ENCODE results near the gene ZNF438.
"Not testable (repeated sequence)": the region's sequence is repeated elsewhere in the genome, so short reads cannot be mapped to it uniquely, and the experiment has no call there.

The ZNF438 gene

DNA sequence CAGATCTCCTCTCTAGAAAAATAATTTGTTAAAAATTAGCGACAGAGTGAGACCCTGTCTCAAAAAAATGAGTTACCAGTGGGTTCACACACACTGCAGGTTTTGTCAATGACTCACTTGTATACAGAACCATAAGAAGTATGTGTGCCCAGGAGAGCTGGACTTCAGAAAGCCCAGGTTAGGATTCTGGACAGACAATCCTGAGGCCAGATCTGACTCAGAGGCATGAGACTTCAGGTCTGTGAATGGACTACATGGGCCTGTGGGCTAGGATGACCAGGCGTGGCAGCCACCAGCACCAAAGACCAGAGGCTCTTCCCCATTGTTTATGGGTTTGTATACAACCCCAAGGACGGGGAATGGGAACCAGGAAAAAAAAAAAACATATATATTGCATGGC lies 9.3 kb upstream of the ZNF438 start:
- DNase-seq = no peak

DNA sequence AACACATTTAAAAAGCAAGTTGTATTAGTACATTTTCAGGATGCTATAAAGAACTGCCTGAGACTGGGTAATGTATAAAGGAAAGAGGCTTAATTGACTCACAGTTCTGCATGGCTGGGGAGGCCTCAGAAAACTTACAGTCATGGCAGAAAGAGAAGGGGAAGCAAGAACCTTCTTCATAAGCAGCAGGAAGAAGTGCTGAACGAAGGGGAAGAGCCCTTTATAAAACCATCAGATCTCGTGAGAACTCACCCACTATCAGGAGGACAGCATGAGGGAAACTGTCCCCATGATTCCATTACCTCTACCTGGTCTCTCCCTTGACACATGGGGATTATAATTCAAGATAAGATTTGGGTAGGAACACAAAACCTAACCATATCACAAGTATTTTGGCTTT lies 7.3 kb upstream of the ZNF438 start:
- DNase-seq = not testable (repeated sequence)

DNA sequence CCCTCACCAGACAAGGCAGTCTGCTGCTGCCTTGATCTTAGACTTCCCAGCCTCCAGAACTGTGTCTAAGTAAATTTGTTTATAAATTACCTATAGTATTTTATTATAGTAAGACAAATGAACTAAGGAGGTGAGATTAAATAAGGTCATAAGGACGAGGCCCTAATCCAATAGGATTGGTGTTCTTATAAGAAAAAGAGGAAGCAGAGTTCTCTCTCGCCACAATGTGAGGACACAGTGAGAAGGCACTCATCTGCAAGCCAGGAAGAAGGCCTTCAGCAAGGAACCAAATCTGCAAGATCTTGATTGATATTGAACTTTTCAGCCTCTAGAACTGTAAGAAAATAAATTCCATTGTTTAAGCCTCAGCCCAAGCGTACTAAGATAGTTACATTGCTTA lies 6.1 kb upstream of the ZNF438 start:
- DNase-seq = no peak

DNA sequence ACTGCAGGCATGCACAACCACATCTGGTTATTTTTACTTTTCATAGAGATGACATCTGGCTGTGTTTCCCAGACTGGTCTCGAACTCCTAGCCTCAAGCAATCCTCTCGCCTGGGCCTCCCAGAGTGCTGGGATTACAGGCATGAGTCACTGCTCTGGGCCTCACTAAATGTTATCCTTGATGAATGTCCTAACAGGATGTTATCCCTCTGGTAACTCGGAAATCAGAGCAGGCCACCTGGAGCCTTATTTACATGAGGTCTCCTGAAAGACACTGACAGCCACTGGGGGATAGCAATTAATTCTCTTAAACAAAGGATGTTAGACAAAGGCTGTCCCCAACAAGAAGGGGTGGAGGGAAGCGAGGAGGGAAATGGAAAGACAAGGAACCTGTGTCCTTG lies 4.5 kb upstream of the ZNF438 start:
- DNase-seq = no peak

DNA sequence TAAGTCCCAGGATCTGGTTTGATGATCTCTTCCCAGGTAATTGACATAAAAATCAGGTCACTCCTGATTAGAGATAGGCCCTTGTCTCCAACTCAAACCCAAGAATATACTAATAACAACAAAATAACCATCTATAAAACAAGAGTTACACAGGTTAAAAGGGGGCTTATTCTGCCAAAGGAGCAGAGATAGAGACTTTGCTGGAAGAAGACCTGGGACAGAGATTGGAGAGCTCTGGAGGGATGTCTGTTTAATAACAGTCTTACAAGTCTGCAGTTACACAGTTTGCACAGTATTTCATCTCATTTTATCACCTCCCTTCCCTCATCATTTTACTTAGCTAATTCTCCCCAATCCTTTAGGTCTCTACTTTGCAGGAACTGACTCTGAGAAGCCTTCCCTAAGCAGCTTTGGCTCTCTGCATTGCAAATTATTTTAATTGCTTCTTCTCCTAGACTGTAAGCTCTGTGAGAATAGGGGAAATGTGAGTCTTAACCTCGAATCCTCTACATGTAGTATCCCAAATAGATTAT lies 3.7 kb upstream of the ZNF438 start:
- DNase-seq = no peak

DNA sequence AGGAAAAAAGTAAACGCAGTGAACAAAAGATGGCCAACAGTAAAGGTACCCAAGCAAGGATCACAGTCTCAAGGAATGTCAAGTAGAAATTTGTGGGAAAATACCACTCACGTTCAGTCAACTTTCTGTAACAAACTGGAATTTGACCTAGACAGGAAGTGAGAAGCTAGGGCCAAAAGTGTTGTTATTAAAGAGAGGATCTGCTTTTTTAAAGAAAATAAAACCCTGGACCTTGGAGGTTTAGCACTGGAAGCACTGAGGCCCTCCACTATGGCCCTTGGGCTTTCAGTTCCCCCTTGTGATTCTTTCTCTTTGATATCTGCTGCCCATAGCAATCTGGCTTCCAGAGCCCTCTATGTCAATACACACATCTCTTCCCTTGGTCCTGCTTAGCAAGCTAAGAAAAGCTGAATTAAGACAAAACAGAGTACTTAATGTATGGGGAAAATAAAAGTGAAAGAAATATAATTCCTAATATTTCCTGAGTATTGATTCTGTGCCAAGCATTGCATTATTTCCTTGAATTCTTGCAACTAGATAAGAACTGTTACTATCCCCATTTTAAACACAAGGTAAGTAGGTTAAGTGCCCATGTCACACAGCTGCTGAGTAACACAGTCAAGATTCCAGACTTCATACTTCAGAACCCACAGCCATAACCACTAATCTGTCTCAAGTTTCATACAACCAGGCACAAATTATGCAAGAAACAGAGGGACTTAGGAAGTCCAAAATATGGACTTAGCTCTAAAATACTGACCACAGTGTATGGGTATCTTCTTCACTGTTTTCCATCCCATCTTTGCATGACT lies 2.6 kb upstream of the ZNF438 start:
- no peak for DNase-seq

DNA sequence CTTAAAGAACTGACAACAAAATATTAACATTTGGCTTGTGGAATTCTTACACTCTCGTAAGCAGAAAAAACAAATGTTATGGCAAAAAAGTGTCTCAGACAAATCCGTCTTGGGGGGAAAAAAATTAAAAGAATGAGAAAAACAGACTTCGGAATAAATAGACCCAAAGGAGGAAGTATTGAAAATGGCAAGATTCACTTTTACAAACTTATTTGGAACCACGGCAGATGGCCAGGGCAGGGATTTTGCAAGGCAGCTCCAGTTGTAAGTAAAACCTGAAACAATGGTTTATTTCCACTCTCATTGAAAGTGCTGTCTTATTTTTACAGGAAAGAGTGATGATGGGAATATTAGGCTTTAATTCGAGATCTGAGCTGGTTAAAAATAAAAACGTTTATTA lies 1.5 kb upstream of the ZNF438 start:
- DNase-seq = no peak

DNA sequence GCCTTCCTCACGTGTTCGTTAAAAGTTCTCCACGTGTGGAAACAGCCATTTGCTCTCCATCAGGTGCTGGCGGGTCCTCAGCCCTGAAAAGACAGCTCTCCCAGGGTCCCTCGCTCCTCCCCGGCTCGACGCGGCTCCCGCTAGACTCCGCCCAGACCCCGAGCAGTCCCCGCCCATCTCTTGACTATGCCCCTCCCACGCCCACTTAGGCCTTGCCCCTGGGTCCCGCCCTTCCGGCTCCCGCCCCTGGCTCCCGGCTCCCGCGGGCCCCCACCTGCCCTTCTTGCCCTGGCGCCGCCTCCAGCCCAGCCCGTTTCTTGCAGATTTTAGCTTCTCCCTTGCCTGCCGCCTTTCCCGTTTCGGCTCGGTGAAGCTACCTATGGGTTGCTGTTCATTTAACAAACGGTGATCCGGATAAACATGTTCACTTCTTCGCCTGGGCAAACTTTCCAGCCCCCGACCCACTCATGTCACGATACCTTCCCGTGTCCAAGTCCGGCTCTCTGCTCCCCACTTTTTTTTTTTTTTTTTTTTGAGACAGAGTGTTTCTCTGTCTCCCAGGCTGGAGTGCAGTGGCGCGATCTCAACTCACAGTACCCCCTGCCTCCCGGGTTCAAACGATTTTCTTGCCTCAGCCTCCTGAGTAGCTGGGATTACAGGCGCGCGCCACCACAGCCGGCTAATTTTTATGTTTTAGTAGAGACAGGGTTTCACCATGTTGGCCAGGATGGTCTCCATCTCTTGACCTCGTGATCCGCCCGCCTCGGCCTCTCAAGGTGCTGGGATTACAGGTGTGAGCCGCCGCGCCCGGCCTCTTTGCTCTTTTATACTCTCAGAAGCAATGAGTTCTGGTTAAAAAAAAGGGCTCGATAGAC lies 830 bp upstream of the ZNF438 start:
- peak; percentile 96 for DNase-seq

DNA sequence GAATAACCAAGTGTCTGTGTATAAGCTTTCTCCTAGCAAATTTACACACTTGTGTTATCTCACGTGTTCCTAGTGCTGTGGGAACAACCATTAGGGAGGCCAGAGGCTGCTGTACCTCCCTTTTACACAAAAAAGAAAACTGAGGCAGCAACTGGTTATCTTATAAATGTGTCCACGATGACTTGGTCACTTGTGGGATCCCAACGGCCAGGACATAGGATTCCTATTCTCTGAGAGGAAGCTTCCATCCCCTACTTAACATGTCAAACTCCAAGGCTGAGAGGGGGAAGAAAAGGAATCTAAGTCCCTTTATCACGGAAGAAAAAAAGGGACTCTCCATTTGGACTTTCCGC lies 484 bp downstream of the ZNF438 start:
- no peak for DNase-seq

DNA sequence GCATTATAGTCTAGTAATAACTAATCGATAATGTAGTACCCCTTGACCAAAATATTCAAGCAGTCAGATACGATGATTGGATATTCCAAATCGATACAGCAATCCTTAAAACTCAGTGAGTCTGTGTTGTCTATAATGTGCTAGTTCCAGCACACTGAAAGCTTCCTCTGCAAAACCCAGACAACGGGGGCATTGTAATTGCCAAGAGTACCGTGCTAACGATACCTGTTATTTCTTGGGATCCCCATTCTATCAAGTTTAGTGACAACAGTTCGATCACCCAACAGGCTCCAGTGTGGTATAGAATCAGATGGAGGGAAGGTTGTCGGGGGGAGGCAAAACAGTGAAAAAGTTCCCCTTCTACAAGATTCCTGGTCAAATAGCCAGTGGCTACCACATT lies 865 bp downstream of the ZNF438 start:
- DNase-seq = no peak

DNA sequence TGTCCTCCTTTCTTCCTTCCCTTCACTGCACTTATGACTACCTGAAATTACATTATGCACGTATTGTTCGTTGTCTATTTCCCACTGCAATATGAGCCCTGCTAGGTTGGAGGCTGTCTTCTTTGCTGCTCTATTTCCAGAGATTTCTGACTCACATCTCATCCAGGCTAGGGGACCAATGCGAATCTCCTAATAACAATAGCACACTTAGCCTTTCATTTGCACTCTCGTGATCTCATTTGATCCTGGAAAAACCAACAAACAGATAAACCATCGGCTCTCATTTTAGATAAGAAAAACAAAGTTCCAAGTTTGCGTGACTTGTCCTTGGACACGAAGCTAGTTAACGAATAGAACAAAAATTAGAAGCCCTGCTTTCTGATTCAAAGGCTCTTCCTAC lies 1.4 kb downstream of the ZNF438 start:
- no peak for DNase-seq

DNA sequence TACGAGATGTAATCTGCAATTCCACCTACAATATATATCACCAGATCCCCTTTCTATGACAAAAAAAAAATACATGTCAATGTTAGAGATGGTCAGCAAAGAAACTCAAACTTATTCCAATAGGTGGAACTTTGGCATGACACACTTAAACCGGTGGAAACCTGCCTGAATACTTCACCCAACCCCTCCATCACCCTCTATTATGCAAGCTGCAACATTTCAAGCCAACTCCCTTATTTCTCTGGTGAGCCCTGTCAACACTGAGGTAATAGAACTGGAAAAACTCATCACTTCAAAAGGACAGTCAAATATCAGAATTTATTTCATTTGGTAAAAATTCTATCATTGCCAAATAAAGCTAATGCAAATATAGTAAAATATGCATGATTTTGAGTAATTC lies 3.6 kb downstream of the ZNF438 start:
- no peak for DNase-seq

DNA sequence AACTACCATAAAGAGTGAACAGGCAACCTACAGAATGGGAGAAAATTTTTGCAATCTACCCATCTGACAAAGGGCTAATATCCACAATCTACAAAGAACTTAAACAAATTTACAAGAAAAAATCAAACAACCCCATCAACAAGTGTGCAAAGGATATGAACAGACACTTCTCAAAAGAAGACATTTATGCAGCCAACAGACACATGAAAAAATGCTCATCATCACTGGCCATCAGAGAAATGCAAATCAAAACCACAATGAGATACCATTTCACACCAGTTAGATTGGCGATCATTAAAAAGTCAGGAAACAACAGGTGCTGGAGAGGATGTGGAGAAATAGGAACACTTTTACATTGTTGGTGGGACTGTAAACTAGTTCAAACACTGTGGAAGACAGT lies 5.4 kb downstream of the ZNF438 start:
- DNase-seq = not testable (repeated sequence)

DNA sequence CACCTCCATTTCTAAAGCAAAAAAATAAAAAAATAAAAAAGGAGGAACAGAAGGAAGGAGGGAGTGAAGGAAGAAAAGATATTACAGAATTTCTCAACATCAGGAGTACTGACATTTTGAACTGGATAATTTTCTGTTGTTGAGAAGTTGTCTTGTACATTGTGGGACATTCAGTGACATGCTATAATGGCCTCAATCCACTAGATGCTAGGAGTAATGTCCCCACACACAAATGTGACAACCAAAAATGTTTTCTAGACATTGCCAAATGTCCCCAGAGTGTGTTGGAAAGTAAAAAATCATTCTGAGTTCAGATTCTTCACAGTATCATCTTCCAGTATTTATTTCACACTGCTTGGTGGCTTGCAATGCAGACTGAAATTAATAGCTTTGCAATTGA lies 6.5 kb downstream of the ZNF438 start:
- DNase-seq = no peak

DNA sequence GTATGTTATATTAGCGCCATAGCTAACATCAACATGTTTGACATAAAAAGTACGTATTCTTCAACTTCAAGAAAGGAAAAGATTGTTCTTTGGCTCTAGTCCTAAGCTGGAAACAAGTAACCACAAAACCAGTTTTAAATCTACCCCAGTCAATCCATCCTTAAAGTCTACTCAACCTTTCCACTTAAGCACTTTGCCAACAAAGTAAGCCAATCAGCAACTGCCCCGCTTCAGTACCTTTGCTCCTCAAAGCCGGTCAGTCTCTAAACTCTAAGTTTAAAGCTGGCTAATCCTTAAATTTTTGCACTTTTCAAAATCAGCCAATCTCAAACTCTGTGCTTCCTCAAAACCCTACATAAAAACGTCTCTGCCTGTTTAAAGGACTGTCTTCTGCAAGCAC lies 8.1 kb downstream of the ZNF438 start:
- DNase-seq = no peak

DNA sequence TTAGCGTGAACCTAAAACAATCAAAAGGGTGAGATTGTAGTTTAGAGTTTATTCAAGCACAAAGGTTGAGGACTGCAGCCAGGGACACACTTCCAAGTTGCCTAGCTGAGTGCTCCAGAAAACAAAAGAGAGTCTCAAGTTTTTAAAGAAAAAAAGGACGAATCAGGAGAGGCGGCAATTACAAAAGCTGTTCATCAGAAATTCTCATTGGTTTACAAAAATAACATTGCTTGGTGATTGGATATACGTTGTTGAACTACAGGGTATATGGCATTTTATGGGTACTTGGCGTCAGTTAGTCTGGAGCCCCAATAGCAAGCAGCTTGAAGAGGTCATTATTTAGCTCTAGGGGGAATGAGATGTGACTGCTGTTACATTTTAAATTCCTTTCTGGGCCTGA lies 11.5 kb downstream of the ZNF438 start:
- no peak for DNase-seq

DNA sequence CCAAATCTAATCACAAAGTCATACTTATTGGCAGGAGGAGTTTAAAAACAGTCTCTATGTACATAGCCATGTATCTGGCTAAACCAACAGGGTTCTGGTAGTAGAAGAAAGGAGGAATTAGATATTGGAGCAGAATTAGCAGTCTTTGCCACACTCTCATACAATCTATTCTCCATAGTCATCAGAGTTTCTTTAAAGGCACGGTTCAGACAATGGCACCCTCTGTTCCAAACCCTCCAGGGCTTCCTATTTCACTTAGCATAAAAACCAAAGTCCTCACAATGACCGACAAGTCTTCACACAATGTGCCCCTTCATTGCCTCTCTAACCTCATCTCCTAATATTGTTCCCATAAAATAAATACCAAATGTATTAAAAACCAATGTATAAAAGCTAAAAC lies 12.7 kb downstream of the ZNF438 start:
- no peak for DNase-seq

DNA sequence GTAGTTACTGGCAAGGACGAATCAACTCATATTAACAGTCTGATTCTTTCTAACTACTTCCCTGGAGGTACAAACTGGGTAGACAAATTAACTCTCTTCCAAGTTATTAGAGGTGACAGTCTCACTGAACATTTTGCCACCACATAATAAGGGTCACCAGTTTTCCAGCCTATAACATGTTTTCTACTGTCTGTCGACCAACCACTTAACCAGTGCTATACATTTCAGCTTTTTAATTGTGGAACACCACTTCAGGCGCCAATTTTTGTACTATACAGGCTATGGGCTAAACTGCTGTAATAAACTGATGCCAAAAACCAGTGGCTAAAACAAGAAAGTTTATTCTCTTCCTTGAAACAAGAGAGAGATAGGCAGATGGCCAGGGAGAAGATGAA lies 13.3 kb downstream of the ZNF438 start:
- no peak for DNase-seq

DNA sequence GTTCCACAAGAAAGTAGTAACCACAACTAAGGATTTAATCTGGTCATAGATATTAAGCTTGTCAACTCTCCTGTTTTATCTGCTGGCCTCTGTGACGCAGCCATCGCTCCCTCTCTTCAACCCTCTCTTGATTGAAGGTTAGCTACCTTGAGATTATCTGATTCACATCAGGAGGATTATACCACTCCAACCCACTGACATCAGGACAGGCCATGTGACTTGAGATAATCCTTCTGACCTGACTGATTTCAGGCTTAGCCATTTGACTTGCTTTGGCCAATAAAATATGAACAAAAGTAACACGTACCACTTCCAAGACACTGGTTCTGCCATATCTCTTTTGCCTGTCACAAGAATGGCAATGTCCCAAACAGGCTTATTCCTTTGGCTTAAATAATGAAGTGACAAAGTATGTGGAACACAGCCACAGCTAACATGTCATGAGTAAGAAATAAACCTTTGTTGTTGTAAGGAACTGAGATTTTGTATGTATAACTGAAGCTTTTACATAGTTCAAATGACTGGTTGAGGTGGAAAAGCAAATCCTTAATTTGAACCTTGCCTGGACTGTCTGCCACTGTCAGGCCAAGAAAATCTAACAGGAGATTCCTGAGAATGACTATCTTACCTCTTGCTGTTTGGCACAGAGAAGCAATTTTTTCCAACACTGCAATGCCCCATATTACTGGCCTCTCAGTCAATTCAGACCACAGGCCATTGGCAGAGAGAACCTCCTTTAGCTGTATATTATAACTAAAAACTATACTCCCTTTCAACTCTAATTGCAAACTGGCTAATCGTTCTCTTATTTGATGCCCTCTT lies 13.9 kb downstream of the ZNF438 start:
- DNase-seq = no peak

DNA sequence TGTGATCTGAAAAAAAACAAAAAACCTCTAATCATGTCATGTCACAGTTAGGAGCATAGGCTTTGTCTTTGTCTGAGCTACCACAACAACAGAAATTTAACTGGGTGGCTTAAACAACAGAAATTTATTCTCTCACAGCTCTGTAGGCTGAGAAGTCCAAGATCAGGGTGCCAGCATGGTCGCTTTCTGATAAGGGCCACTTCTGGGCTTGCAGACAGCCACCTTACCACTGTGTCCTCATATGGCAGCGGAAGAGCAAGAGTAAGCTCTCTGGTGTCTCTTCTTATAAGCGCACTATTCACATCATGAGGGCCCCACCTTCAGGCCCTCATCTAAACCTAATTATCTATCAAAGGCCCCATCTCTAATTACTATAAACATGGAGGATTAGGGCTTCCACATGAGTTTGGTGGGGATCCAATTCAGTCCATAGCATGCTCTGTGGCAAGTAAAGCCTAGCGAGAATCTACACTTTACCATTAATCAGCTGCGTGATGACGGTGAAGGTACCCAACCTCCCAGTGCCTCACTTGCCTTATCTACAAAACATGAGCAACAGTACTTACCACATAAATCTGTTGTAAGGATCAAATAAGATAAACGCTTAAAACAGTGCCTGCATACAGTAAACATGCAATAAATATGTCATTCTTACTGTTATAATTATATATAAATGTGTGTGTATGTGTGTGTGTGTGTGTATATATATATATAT lies 17.3 kb downstream of the ZNF438 start:
- DNase-seq = no peak

DNA sequence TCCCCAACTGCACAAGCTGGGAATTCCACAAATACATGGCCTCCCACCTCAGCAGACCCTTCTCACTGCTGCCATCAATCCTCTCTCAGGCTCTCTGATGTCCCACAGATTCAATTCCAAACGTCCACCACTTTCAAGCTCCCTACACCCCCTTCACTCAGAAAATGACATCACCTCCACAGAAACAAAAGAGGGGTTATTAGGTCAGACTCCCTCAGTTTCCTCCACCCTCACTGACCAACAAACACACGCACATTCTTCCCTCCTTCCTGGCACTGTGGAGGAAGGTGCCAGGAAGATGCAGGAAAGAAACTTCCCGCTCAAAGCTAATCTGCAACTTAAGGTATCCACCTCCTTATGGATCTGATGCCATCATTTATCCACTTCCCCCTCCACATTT lies 18.3 kb downstream of the ZNF438 start:
- no peak for DNase-seq

DNA sequence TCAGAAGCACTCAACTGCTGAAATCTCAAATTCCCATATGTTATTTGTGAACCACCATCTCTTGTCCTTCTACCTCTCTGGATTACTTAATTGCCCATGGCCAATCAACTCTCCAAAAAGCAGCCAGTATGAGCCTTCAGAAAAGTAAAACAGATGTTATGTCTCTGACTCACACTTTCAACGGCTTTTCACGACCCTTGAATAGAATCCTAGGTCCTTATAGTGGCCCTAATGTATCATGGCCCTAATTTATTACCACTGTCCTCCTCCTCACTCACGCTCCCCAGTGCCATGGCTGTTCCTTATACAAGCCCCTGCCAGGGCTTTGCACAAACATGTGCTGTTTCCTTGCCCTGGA lies 20.0 kb downstream of the ZNF438 start:
- no peak for DNase-seq

All from activated CD8-positive, alpha-beta memory T cell treated with anti-CD3 and anti-CD28 coated beads, Interleukin-2, amount 50 U/mL, for 48 hours (primary cell).